ENCODE results near the gene MCTP1.

The MCTP1 gene

GRCh38 chr5:94810281-94810680, 474.6 kb downstream of the MCTP1 start:
- Histone ChIP-seq H3K4me3 (ENCODE audit: low read depth, low read length) (no peak overlapping the region), H3K27me3 (replicated peaks) (no peaks in the 10 kb centered on the region), H3K36me3 (replicated peaks) (no peaks in the 10 kb centered on the region), H3K27ac (no peak overlapping the region)
- no peak for TF ChIP-seq CTCF (IDR thresholded peaks at IDR 0.05; ENCODE audit: low read depth, low read length, missing control alignments)
- in situ Hi-C loops (cut with HindIII; ENCODE audit: low pct_ligation_motif_present, low sequenced_read_pairs), result no loop called here
- DNase-seq, result no peak

- H3K27ac ChIP-seq, result no peak overlapping the region
- H3K36me3 ChIP-seq (replicated peaks), result no peaks in the 10 kb centered on the region
- H3K4me3 ChIP-seq (ENCODE audit: low read depth, low read length), result no peak overlapping the region
- in situ Hi-C loops (cut with HindIII; ENCODE audit: low pct_ligation_motif_present, low sequenced_read_pairs), result no loop called here
- no peak for DNase-seq
- no peaks in the 10 kb centered on the region for H3K27me3 ChIP-seq (replicated peaks)
- TF ChIP-seq CTCF (IDR thresholded peaks at IDR 0.05; ENCODE audit: low read depth, low read length, missing control alignments), result no peak
Measured at GRCh38 chr5:94808497-94808896, 476.4 kb downstream of the MCTP1 start.

- in situ Hi-C loops (cut with HindIII; ENCODE audit: low pct_ligation_motif_present, low sequenced_read_pairs), result no loop called here
- Histone ChIP-seq H3K27me3 (replicated peaks) (no peaks in the 10 kb centered on the region), H3K4me3 (ENCODE audit: low read depth, low read length) (no peak overlapping the region), H3K36me3 (replicated peaks) (no peaks in the 10 kb centered on the region), H3K27ac (no peak overlapping the region)
- no peak for DNase-seq
- TF ChIP-seq CTCF (IDR thresholded peaks at IDR 0.05; ENCODE audit: low read depth, low read length, missing control alignments), result no peak
Measured at GRCh38 chr5:94807985-94808384, 476.9 kb downstream of the MCTP1 start.

- no peaks in the 10 kb centered on the region for H3K27me3 ChIP-seq (replicated peaks)
Measured at GRCh38 chr5:94802450-94802849, 482.4 kb downstream of the MCTP1 start.

GRCh38 chr5:94796586-94796985, 488.3 kb downstream of the MCTP1 start:
- Histone ChIP-seq H3K36me3 (replicated peaks) (no peaks in the 10 kb centered on the region), H3K27me3 (replicated peaks) (no peaks in the 10 kb centered on the region)

More at GRCh38 chr5:94802450-94802849, 482.4 kb downstream of the MCTP1 start:
- DNase-seq, result no peak
- no peak overlapping the region for H3K4me3 ChIP-seq (ENCODE audit: low read depth, low read length)
- no peak for TF ChIP-seq CTCF (IDR thresholded peaks at IDR 0.05; ENCODE audit: low read depth, low read length, missing control alignments)
- H3K27ac ChIP-seq, result no peak overlapping the region
- no peaks in the 10 kb centered on the region for H3K36me3 ChIP-seq (replicated peaks)
- in situ Hi-C loops (cut with HindIII; ENCODE audit: low pct_ligation_motif_present, low sequenced_read_pairs), result no loop called here

More at GRCh38 chr5:94796586-94796985, 488.3 kb downstream of the MCTP1 start:
- no peak overlapping the region for H3K4me3 ChIP-seq (ENCODE audit: low read depth, low read length)
- DNase-seq, result no peak
- in situ Hi-C loops (cut with HindIII; ENCODE audit: low pct_ligation_motif_present, low sequenced_read_pairs), result no loop called here
- no peak for TF ChIP-seq CTCF (IDR thresholded peaks at IDR 0.05; ENCODE audit: low read depth, low read length, missing control alignments)
- no peak overlapping the region for H3K27ac ChIP-seq

Data from brain microvascular endothelial cell (primary cell).